MG63 (cell line): ENCODE measurements around the gene P3R3URF. TPM values are rescaled to one million over a fixed set of nuclear protein-coding genes. Genes with fewer than 3 reads are reported as not detected.

Source experiments
- DNase-seq: peaks from one replicate; pipeline ENCODE4 v3.0.0-alpha.2; 2020
- H3K27me3 ChIP-seq: fragments of 250-450 bp; sonication (Bioruptor Pico); 2 replicates; pipeline ENCODE4 v1.5.1; 2020; ENCODE audit warnings: mild to moderate bottlenecking, moderate library complexity
- H3K36me3 ChIP-seq: fragments of 250-450 bp; sonication (Bioruptor Pico); 2 replicates; pipeline ENCODE4 v1.5.1; 2020; ENCODE audit warnings: mild to moderate bottlenecking, moderate library complexity
- H3K4me3 ChIP-seq: fragments of 250-450 bp; sonication (Bioruptor Pico); 2 replicates; pipeline ENCODE4 v1.5.1; 2020; ENCODE audit warnings: mild to moderate bottlenecking, moderate library complexity
- H3K9me3 ChIP-seq: fragments of 250-450 bp; sonication (Bioruptor Pico); 2 replicates; pipeline ENCODE4 v1.5.1; 2020; ENCODE audit warnings: mild to moderate bottlenecking, moderate library complexity
- total RNA-seq: library from RNA; depleted of rRNA; stranded (reverse); fragments of >200 nt; shearing (Covaris generic); gene quantifications from 2 replicates; pipeline ENCODE4 v1.2.3, GENCODE V29; 2014; ENCODE audit warnings: low replicate concordance; rRNA removed

P3R3URF gene
- total RNA-seq, 1 experiment from 2014 or later: not detected

DNA sequence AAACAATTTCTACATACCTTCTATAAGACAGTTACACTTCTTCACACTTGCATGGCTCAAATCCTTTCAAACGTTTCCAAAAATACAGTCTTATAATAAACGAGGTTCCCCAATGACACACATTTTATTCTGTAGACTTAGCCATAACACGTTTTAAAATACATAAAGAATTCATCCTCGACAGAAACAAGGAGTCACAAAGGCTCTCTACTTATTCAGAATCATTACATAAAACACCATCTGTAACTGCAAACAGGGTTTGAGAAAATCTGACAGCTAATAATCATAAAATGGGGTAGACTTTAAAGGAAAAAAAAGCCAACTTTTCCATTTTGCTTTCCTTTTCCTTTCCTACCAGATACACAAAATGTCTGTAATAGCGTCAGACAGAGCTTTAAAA is 45.7 kb downstream of the P3R3URF start:
- DNase-seq: no peak
- Histone ChIP-seq H3K4me3 (peak overlapping the region; percentile 97), H3K9me3 (no peaks in the 10 kb centered on the region), H3K36me3 (no peaks in the 10 kb centered on the region; the same call in 1 of the 2 replicates), H3K27me3 (no peaks in the 10 kb centered on the region)

DNA sequence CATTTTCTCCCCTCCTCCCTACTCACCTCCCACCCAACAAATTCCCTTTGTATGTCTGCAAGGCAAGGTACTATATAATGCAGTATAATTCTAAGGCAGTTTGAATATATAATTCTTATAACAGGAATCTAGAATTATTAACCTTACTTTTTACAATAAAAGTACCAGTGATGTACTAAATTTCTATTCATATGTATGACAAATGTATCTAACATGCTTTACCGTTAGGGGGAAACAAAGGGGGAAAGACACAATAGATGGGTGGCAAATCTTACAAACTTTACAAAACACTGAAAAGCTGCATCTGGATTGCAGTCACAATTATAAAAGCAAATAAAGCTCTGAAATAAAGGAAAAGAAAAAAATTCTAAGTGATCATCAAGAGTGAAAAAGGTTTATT is 46.2 kb downstream of the P3R3URF start:
- Histone ChIP-seq H3K9me3 (no peaks in the 10 kb centered on the region), H3K4me3 (peak overlapping the region; percentile 97), H3K36me3 (no peaks in the 10 kb centered on the region; the same call in 1 of the 2 replicates), H3K27me3 (no peaks in the 10 kb centered on the region)
- no peak for DNase-seq

DNA sequence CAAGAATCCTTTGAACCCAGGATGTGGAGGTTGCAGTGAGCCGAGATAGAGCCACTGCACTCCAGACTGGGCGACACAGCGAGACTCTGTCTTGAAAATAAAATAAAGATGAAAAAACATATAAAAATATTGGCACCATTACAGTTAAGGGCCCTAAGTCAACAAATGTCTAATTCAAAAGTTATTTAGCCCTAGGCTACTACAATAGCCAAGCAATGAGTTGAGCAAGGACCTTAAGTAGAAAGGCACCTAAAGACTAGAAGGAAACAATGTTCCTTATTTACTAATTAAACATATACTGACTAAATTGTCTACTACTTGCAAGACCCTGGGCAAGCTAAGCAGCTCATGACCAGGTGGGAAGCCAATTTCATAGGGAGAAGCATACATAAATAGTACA is 47.9 kb downstream of the P3R3URF start:
- no peak overlapping the region for H3K4me3 ChIP-seq
- DNase-seq: no peak
- no peaks in the 10 kb centered on the region for H3K27me3 ChIP-seq

More for the DNA sequence above, 47.9 kb downstream of the P3R3URF start:
- H3K9me3 ChIP-seq: no peaks in the 10 kb centered on the region
- no peaks in the 10 kb centered on the region; the same call in 1 of the 2 replicates for H3K36me3 ChIP-seq

Other genes starting within 250 kb of the P3R3URF start
- 2.5 and 3.4 TPM in 2 replicates for gene PIK3R3, start 43.9 kb downstream of the P3R3URF start, total RNA-seq
- not detected in 2 replicates for gene TSPAN1, start 1.4 kb downstream of the P3R3URF start, total RNA-seq
- 69.4 and 89.7 TPM in 2 replicates for gene POMGNT1, start 21.9 kb upstream of the P3R3URF start, total RNA-seq
- gene LURAP1, start 26.8 kb upstream of the P3R3URF start, total RNA-seq: 0.16 TPM in 1 of 2 replicates, not detected in the other
- gene RAD54L, start 71.3 kb upstream of the P3R3URF start, total RNA-seq: 3.3 and 15.3 TPM in 2 replicates
- 70.5 and 101 TPM in 2 replicates for gene LRRC41, start 127.1 kb upstream of the P3R3URF start, total RNA-seq
- gene UQCRH, start 127.2 kb upstream of the P3R3URF start, total RNA-seq: 768 and 982 TPM in 2 replicates
- gene NSUN4, start 164.3 kb upstream of the P3R3URF start, total RNA-seq: 7.7 and 16.7 TPM in 2 replicates
- gene FAAH, start 217.8 kb upstream of the P3R3URF start, total RNA-seq: 0.16 and 1.4 TPM in 2 replicates